Choroid plexus epithelial cell (primary cell): Measurements from ENCODE around the gene ATAD3C.
"Not testable (repeated sequence)": the region's sequence is repeated elsewhere in the genome, so short reads cannot be mapped to it uniquely, and the experiment has no call there.

Experiments
- DNase-seq: peaks from one replicate; pipeline ENCODE4 v3.0.0-alpha.2; 2010; ENCODE audit warnings: low read depth
- H3K4me3 ChIP-seq: 2 replicates; pipeline ENCODE4 v1.5.1; 2011; ENCODE audit warnings: low read depth, mild to moderate bottlenecking, control low read depth, low read length, moderate library complexity
- TF ChIP-seq, protein P1 (sequence below): conservative IDR thresholded peaks from 2 replicates; pipeline ENCODE4 v1.5.1; 2011; ENCODE audit warnings: low read depth, mild to moderate bottlenecking, control low read depth, inconsistent platforms, low read length, moderate library complexity

The ATAD3C gene

GRCh38 chr1:1517973-1518620 is 68.6 kb downstream of the ATAD3C start:
- TF ChIP-seq, protein P1, sequence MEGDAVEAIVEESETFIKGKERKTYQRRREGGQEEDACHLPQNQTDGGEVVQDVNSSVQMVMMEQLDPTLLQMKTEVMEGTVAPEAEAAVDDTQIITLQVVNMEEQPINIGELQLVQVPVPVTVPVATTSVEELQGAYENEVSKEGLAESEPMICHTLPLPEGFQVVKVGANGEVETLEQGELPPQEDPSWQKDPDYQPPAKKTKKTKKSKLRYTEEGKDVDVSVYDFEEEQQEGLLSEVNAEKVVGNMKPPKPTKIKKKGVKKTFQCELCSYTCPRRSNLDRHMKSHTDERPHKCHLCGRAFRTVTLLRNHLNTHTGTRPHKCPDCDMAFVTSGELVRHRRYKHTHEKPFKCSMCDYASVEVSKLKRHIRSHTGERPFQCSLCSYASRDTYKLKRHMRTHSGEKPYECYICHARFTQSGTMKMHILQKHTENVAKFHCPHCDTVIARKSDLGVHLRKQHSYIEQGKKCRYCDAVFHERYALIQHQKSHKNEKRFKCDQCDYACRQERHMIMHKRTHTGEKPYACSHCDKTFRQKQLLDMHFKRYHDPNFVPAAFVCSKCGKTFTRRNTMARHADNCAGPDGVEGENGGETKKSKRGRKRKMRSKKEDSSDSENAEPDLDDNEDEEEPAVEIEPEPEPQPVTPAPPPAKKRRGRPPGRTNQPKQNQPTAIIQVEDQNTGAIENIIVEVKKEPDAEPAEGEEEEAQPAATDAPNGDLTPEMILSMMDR, result no peak
- DNase-seq, result no peak
- H3K4me3 ChIP-seq, result no peak overlapping the region

DNA sequence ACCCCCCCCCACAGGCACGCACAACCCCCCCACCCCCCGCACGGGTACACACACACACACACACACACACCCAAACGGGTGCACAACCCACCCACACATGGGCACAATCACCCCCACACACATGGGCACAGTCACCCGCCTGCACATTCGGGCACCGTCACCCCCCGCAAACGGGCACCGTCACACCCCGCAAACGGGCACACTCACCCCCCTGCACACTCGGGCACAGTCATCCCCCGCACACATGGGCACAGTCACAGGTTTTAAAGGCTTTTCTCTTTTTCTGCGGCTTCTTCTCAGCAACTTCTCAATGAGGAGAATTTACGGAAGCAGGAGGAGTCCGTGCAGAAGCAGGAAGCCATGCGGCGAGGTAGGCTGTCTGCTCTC is 69.1 kb downstream of the ATAD3C start:
- DNase-seq, H3K4me3 ChIP-seq: not testable (repeated sequence)
